GM19455 (cell line): ENCODE measurements around the gene DBH.

Experiments
- ATAC-seq: cut with Tn5 transposase; IDR thresholded peaks from one replicate; pipeline ENCODE4 v1.9.1; 2021; ENCODE audit not compliant: unreplicated experiment

The DBH gene

GRCh38 chr9:133604214-133604613, 31.9 kb upstream of the DBH start:
- ATAC-seq = no peak

GRCh38 chr9:133604856-133605255, 31.3 kb upstream of the DBH start:
- ATAC-seq = no peak

DNA sequence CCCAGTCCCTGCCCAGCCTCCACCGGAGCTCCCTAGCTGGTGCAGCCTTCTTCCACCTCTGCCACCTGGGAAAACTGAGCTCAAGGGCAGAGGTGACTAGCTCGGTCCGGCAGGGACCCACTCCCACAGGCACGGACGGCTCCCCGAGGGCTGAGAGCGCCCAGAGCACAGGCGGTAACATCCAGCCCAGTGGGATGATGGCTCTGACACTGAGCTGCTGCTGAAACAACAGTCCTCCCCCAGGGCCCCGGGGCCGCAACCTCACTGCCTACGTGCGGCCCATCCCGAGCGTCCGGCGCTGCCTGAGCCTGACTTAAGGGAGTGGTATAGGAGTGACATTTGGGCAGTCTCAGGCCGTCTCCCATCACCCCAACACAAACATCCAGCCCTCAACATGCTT, 30.7 kb upstream of the DBH start:
- ATAC-seq = no peak

GRCh38 chr9:133605856-133606707, 30.1 kb upstream of the DBH start:
- ATAC-seq = no peak

DNA sequence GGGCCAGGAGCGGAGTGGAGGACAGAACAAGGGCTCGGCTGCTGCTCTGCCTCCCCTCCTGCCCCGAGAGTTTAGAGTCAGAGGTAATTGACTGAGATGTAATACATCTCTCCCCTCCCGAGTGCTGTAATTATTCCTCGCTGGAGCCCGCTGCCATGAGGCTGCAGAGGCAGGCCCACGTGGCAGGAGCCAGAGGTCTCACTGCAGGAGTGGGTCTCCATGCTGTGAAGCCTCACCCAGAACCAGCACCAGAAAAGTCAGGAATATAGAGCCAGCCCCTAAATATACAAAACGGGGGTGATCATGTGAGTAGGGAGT, 29.5 kb upstream of the DBH start:
- no peak for ATAC-seq

DNA sequence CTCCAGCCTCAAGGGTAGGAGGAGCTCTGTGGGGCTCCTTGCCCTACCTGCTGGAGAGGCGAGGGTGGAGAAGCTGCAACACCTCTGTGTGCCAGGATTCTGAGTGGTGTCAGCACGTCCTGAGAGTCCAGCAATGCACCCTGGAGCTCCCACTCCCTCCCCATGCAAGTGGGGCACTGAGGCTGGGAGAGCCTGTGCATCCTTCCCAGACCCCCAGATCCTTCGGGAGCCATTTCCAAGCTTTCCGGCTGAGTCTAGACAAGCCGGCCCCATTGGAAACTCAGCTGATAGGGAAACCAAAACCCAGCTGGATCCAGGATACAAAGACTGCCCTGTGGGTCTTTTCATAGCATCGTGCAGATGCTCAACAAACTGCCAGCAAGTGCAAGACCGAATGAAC, 28.8 kb upstream of the DBH start:
- ATAC-seq = no peak

DNA sequence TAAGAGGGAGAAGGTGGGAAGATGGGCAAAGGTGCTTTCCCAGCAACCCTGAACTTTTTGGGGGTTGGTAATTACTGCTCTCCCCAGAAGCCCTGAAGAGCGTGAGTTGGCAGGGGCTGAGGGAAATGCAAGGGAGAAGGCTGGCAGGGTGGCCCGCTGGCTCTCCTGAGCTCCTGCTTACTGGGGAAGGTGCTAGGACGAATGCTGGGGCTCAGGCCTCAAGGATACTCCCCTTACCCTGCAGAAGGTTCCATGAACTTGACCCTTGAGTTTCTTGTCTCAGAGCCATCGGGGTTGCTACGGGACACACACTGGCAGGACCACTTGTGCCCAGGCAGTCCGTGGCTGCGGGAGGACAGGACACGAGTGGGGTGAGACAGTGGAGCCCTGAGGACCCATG, 28.2 kb upstream of the DBH start:
- ATAC-seq = no peak

DNA sequence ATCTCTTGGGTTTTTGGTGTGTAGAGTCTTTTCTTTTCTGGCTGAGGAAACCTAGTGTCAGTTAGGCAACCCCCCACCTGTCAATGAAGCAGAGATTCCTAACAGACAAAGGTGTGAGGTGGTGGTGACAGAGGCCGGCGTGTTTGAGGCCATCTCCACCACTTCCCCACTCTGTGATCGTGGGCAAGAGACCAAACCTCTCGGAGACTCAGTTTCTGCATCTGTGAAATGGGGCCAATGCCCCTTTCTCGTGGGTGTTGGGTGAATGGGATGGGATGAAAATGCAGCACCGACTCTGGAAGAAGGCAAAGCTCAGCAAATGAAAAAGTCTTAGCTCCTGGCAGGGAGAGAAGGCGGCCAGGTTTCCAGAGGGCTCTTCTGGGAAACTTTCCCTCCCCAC, 27.8 kb upstream of the DBH start:
- no peak for ATAC-seq

GRCh38 chr9:133608889-133609288, 27.3 kb upstream of the DBH start:
- no peak for ATAC-seq

- no peak for ATAC-seq
Measured at GRCh38 chr9:133609311-133610098, 26.7 kb upstream of the DBH start, which contains the start of gene FAM163B. Gene FAM163B, minus strand, starts transcription at chr9:133609389. Its CDS starts 29,166 bp downstream, at chr9:133580223.

DNA sequence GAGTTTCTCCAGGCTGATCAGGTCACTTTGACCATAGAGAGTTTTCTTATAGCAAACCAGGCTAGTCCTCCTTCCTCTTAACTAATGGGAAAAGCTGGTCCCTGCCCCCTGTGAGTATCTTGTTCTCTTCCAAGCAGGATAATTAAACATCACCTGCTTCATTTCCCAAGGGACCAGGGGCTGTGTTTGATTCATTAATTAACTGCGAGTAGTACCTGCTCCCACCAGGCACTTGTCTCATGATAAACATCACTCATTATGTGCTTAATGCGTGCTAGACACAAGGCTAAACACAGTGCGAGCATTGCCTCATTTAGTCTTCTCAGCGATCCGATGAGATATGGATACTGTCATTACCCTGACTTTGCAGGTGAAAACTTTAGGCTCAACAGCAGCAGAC, 25.3 kb upstream of the DBH start:
- no peak for ATAC-seq

DNA sequence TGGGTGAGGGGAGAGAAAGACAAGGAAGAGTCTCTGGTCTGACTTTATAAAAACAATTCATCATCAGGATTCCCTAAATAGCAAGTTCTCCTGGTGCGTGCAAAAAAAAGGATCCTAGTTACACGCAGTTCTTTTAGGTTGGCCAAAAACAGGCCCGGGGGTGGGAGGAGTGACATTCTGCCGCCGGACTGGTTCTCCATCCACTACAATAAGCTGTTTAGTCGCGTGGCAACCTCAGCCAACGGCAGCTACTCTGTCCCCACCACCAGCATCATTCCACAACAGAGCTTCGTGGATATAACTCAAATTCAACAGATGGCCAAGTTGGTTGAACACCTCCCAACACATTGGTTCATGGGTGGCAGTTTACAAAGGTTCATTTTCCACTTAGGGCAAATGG, 24.1 kb upstream of the DBH start:
- ATAC-seq = no peak

GRCh38 chr9:133612816-133613215, 23.3 kb upstream of the DBH start:
- ATAC-seq = no peak

DNA sequence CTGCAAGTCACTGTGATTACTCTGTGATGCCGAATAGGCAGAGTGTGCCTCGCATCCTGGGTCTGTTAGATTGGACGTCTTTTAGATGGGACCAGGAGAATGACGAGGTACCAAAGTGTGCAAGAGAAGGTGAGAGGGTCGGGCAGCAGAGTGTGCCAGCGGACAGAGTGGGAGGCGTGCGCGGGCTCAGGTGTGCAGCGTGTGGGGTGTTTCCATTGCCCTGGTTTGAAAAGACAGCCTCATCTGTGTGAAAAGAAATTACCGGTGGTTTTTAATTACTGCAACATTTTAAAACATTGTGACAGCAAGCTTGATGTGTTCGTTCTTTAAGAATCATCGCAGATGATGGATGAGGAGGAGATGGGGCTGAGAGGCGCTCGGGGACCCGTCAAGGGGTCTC, 22.7 kb upstream of the DBH start:
- ATAC-seq = no peak

GRCh38 chr9:133614056-133614455, 22.1 kb upstream of the DBH start:
- ATAC-seq = no peak

DNA sequence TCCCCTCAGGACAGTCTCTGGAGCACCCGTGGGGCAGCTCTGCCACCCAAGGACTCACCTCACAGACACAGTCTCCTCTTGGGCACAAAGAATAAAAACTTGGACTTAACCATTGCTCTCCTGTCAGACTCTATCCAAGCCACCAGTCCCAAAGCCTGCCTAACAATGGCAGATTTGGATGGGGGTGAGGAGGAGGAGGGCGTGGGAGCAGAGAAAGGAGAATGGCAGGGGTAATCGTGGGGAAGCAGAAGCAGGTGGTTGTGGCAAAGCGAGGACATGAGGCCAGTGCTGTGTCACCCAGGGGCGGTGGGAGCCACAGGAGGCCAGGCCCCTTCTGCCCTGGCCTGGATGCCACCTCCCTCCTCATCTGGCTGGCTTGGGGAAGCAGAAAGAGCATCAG, 21.5 kb upstream of the DBH start:
- ATAC-seq = no peak

GRCh38 chr9:133615186-133615585, 21.0 kb upstream of the DBH start:
- no peak for ATAC-seq

- no peak for ATAC-seq
Measured at GRCh38 chr9:133615606-133616188, 20.5 kb upstream of the DBH start.

GRCh38 chr9:133616643-133617405, 19.3 kb upstream of the DBH start:
- ATAC-seq = no peak

GRCh38 chr9:133618726-133619125, 17.4 kb upstream of the DBH start:
- no peak for ATAC-seq

GRCh38 chr9:133619791-133620190, 16.4 kb upstream of the DBH start:
- ATAC-seq = no peak
